Measurements from ENCODE around the gene HEMK1. TPM values are rescaled to one million over a fixed set of nuclear protein-coding genes. Genes with fewer than 3 reads are reported as not detected.

HEMK1 gene
- total and polyA plus RNA-seq, 2 of the 4 experiments (the other 2 are of a cell fraction), result 17.2 to 20.8 TPM

GRCh38 chr3:50600841-50601591 is 31.7 kb downstream of the HEMK1 start (continued):
- no peak for TF ChIP-seq ELK1 (IDR thresholded peaks at IDR 0.05; ENCODE audit: borderline replicate concordance, low read depth, low read length)

- Histone ChIP-seq H2BK20ac (ENCODE audit: low read depth, low read length) (peak overlapping the region; percentile 39; the same call in 1 of the 2 replicates), H3K18ac (ENCODE audit: low read depth, low read length) (peak overlapping the region; percentile 88), H3K9me3 (ENCODE audit: control insufficient read depth, insufficient read depth, low read length) (no peaks in the 10 kb centered on the region), H3K9ac (ENCODE audit: low read depth, low read length) (peak overlapping the region; percentile 61; the same call in 1 of the 2 replicates), H3K4ac (ENCODE audit: low read depth, low read length) (peak overlapping the region; percentile 90), H3K27ac (ENCODE audit: insufficient read depth, low read length) (peak overlapping the region; percentile 90), H4K5ac (ENCODE audit: low read depth, low read length) (peak overlapping the region; percentile 96), H4K8ac (ENCODE audit: low read depth in 2 of 2, low read length in 2 of 2) (peak overlapping the region; percentile 95 to 97), H2AK5ac (ENCODE audit: low read depth, low read length) (peak overlapping the region; percentile 96), H2AFZ (replicated peaks; ENCODE audit: low read length, poor library complexity) (peak overlapping the region; percentile 68), H3K4me2 (ENCODE audit: low read depth, low read length) (no peak overlapping the region), H3K14ac (replicated peaks; ENCODE audit: low read depth, low read length) (peak overlapping the region; percentile 87; the same call in 1 of the 2 replicates), H4K20me1 (ENCODE audit: insufficient read depth, low read length) (no peaks in the 10 kb centered on the region), H3K27me3 (ENCODE audit: control insufficient read depth, insufficient read depth, low read length) (no peaks in the 10 kb centered on the region), H3K4me3 (ENCODE audit: insufficient read depth, low read depth, low read length) (no peak overlapping the region), H4K91ac (ENCODE audit: insufficient read depth, low read depth, low read length) (peak overlapping the region; percentile 94), H3K23ac (ENCODE audit: low read depth, low read length) (no peak overlapping the region), H2AK9ac (replicated peaks; ENCODE audit: low read depth, low read length, poor library complexity) (peak overlapping the region; percentile 99), H3K4me1 (ENCODE audit: control insufficient read depth, insufficient read depth, low read length) (peaks cover 22% of the 10 kb centered on the region), H3K9me1 (ENCODE audit: insufficient read depth, low read length) (peaks cover 24% of the 10 kb centered on the region), H3K36me3 (ENCODE audit: control insufficient read depth, insufficient read depth, low read length) (peaks cover 25% of the 10 kb centered on the region; the same call in 1 of the 2 replicates), H2BK5ac (ENCODE audit: low read depth, low read length, poor library complexity, severe bottlenecking) (peak overlapping the region; percentile 84), H3K56ac (ENCODE audit: extremely low read depth, insufficient read depth, low read length) (no peak overlapping the region), H2BK15ac (ENCODE audit: low read depth, low read length) (no peak overlapping the region; the same call in 2 of the 3 replicates), H2BK120ac (ENCODE audit: low read depth, low read length) (peak overlapping the region; percentile 76; the same call in 1 of the 2 replicates), H3K79me1 (ENCODE audit: low read depth in 1 of 2, low read length in 2 of 2) (peaks cover 0 to 4% of the 10 kb centered on the region in 2 experiments; a peak in 1 of 4 replicates)
- ChIA-PET CTCF (no interaction called here), POLR2A (ENCODE audit: unreplicated experiment) (interaction anchor here (0.6 to 1.2 kb wide), 2 partner anchors 10 to 14 kb away, joined by 4 to 5 read pairs; partner anchors contain the start of gene CISH)
- in situ Hi-C loops (cut with MboI; ENCODE audit: low sequenced_read_pairs), result loop anchor here (25.0 kb wide), 1 partner anchor 1085 kb away; no protein-coding TSS in a partner anchor
- intact Hi-C loops (cut with micrococcal nuclease), result loop anchor here (1.0 kb wide), 1 partner anchor 9 kb away; the partner anchor contains the start of gene CISH
- ATAC-seq (ENCODE audit: low read depth) (no peak), DNase-seq (no peak)
- dilution Hi-C loops (cut with HindIII; ENCODE audit: low sequenced_read_pairs, unreplicated experiment), result no loop called here
- WGBS, 2 experiments (ENCODE audit: extremely low coverage in 2 of 2, insufficient read length in 1 of 2), result 80% methylated on average over 1 of the region's 9 CpGs; no CpG with 5 or more reads in 1 of the 2 experiments
- BruUV-seq (replicated peaks), result no TSS peak
- no peak for TF ChIP-seq CTCF (conservative IDR thresholded peaks at IDR 0.05; ENCODE audit: low read depth, low read length)
- no peak for TF ChIP-seq SMC3 (IDR thresholded peaks at IDR 0.05; ENCODE audit: low read depth, low read length)
- no peak for TF ChIP-seq MXI1 (IDR thresholded peaks at IDR 0.05; ENCODE audit: borderline replicate concordance, low read depth, low read length)
- TF ChIP-seq MAFK (IDR thresholded peaks at IDR 0.05; ENCODE audit: low read depth, low read length), result no peak
- TF ChIP-seq RCOR1 (IDR thresholded peaks at IDR 0.05; ENCODE audit: insufficient replicate concordance, low read length), result no peak
- TF ChIP-seq MAZ (IDR thresholded peaks at IDR 0.05; ENCODE audit: borderline replicate concordance, low read depth, low read length), result no peak
- TF ChIP-seq BHLHE40 (IDR thresholded peaks at IDR 0.05; ENCODE audit: low read depth, low read length), result no peak
- TF ChIP-seq RAD21 (IDR thresholded peaks at IDR 0.05; ENCODE audit: low read length), result no peak
- no peak for TF ChIP-seq ELK1 (IDR thresholded peaks at IDR 0.05; ENCODE audit: borderline replicate concordance, low read depth, low read length)
These were observed 33.4 kb downstream of the HEMK1 start for GRCh38 chr3:50602595-50603191.
